ENCODE results near the gene STIM2. TPM values are rescaled to one million over a fixed set of nuclear protein-coding genes. Genes with fewer than 3 reads are reported as not detected.

The STIM2 gene
- total RNA-seq, 1 donor from 2014 or later = 43.9 TPM

GRCh38 chr4:26870576-26871262, 10.1 kb downstream of the STIM2 start:
- no peak for ATAC-seq
- intact Hi-C loops (cut with DNase I) = no loop called here
- no peak for TF ChIP-seq CTCF (IDR thresholded peaks at IDR 0.05)

GRCh38 chr4:26871611-26872010, 11.0 kb downstream of the STIM2 start:
- no peak for TF ChIP-seq CTCF (IDR thresholded peaks at IDR 0.05)
- H3K4me1 ChIP-seq = peaks cover 50% of the 10 kb centered on the region
- no peaks in the 10 kb centered on the region for H3K36me3 ChIP-seq
- H3K27ac ChIP-seq = no peak overlapping the region
- ATAC-seq = no peak
- H3K4me3 ChIP-seq = no peak overlapping the region
- intact Hi-C loops (cut with DNase I) = no loop called here
- H3K9me3 ChIP-seq = no peaks in the 10 kb centered on the region
- DNase-seq = no peak
- H3K27me3 ChIP-seq (ENCODE audit: low read depth) = no peaks in the 10 kb centered on the region

More at GRCh38 chr4:26870576-26871262, 10.1 kb downstream of the STIM2 start:
- H3K27ac ChIP-seq = no peak overlapping the region
- no peak for DNase-seq
- no peaks in the 10 kb centered on the region for H3K36me3 ChIP-seq
- peaks cover 59% of the 10 kb centered on the region for H3K4me1 ChIP-seq
- H3K4me3 ChIP-seq = no peak overlapping the region
- no peaks in the 10 kb centered on the region for H3K9me3 ChIP-seq
- H3K27me3 ChIP-seq (ENCODE audit: low read depth) = no peaks in the 10 kb centered on the region

DNA sequence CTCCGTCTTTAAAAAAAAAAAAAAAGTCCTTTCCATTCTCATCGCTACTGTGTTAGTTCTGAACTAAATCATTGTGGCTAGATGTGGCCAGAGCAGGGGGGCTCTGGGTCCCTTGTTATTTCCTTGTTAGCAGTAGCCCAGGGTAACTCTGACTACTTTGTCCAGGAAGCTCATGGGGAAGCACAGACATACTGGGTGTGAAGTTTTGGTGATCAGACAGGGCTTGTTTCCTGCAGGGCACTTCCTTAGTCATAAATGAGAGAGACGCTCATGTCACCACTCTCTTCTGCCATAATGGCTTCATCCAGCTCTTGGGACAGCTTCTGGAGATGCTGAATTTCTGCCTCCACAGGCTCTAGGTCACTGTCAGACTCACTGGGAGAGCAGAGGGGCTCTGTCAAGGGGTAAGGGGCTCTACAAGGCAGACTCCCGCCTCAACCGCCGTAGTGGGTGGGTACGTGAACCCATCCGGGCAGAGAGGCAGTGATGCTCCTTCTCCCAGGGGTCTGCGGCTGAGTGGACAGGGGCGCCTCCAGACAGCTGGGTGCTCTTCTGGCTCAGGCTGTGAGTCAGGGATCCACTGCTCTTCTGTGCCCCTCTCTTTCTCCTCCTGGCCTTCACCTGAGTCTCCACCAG, 12.9 kb downstream of the STIM2 start:
- no peak overlapping the region for H3K4me3 ChIP-seq
- ATAC-seq (peak; percentile 71 to 86), DNase-seq (no peak)
- H3K27ac ChIP-seq = no peak overlapping the region
- H3K27me3 ChIP-seq (ENCODE audit: low read depth) = no peaks in the 10 kb centered on the region
- H3K36me3 ChIP-seq = no peaks in the 10 kb centered on the region
- TF ChIP-seq CTCF (IDR thresholded peaks at IDR 0.05) = no peak
- H3K4me1 ChIP-seq = peaks cover 31% of the 10 kb centered on the region
- intact Hi-C loops (cut with DNase I) = no loop called here
- H3K9me3 ChIP-seq = no peaks in the 10 kb centered on the region

DNA sequence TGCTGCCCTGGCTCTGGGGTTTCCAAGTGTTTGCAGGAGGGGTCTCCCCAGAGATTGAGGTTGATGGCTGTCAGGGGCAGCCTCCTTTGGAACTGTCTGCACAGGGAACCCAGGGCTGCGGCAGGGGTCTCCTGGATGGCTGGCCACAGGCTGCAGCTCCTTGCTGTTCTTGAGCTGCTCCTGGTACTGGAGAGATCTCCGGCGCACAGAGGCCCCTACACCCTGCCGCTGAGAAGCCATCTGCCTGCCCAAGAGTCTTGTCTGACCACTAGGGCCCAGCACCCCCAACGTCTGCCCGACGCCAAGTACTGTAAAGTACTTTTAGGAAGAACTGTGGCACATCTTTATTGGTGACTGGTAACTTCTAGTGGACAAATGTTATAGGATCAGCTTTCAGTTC, 13.5 kb downstream of the STIM2 start:
- Histone ChIP-seq H3K4me3 (no peak overlapping the region), H3K9me3 (no peaks in the 10 kb centered on the region), H3K36me3 (no peaks in the 10 kb centered on the region), H3K27ac (no peak overlapping the region), H3K4me1 (peaks cover 25% of the 10 kb centered on the region), H3K27me3 (ENCODE audit: low read depth) (no peaks in the 10 kb centered on the region)
- ATAC-seq = no peak
- DNase-seq = no peak
- no peak for TF ChIP-seq CTCF (IDR thresholded peaks at IDR 0.05)
- intact Hi-C loops (cut with DNase I) = no loop called here

GRCh38 chr4:26877406-26877805, 16.8 kb downstream of the STIM2 start:
- H3K4me3 ChIP-seq = no peak overlapping the region
- no peaks in the 10 kb centered on the region for H3K36me3 ChIP-seq
- TF ChIP-seq CTCF (IDR thresholded peaks at IDR 0.05) = no peak
- no peak for DNase-seq
- no peaks in the 10 kb centered on the region for H3K27me3 ChIP-seq (ENCODE audit: low read depth)
- no peaks in the 10 kb centered on the region for H3K4me1 ChIP-seq
- intact Hi-C loops (cut with DNase I) = no loop called here
- no peak for ATAC-seq
- H3K27ac ChIP-seq = no peak overlapping the region
- no peaks in the 10 kb centered on the region for H3K9me3 ChIP-seq

Measured in lower lobe of right lung (tissue), 2 donors.